ENCODE measurements around the gene TMBIM4.

DNA sequence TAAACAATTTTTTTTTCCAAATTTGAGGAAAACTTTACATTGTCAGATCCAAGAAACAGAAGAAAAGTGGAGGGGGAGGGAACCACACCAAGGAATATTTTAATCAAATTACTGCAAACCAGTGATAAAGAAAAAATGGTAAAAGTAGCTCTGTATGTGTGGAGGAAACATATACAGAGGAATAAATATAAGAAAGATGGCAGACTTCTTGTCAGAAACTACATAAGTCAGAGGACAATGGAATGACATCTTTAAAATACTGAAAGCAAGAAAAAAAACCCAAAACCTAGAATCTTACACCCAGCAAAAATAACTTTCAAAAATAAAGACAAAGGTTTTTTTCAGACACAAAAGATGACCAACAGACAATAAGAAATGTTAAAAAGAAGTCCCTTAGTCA lies 29.1 kb downstream of the TMBIM4 start:
- TF ChIP-seq POLR2A (IDR thresholded peaks at IDR 0.05; ENCODE audit: low read depth, low read length) (no peak), POLR2AphosphoS5 (IDR thresholded peaks at IDR 0.05; ENCODE audit: low read depth, low read length) (no peak), POU2F2 (IDR thresholded peaks at IDR 0.05; ENCODE audit: low read depth, low read length) (no peak), TAF1 (IDR thresholded peaks at IDR 0.05; ENCODE audit: low read depth, low read length) (no peak)
